ENCODE data around the gene FAM222A. TPM values are rescaled to one million over a fixed set of nuclear protein-coding genes. Genes with fewer than 3 reads are reported as not detected.

The FAM222A gene
- polyA plus RNA-seq, 2 of the 4 experiments (the other 2 are of a cell fraction), result 0.98 to 3.2 TPM

DNA sequence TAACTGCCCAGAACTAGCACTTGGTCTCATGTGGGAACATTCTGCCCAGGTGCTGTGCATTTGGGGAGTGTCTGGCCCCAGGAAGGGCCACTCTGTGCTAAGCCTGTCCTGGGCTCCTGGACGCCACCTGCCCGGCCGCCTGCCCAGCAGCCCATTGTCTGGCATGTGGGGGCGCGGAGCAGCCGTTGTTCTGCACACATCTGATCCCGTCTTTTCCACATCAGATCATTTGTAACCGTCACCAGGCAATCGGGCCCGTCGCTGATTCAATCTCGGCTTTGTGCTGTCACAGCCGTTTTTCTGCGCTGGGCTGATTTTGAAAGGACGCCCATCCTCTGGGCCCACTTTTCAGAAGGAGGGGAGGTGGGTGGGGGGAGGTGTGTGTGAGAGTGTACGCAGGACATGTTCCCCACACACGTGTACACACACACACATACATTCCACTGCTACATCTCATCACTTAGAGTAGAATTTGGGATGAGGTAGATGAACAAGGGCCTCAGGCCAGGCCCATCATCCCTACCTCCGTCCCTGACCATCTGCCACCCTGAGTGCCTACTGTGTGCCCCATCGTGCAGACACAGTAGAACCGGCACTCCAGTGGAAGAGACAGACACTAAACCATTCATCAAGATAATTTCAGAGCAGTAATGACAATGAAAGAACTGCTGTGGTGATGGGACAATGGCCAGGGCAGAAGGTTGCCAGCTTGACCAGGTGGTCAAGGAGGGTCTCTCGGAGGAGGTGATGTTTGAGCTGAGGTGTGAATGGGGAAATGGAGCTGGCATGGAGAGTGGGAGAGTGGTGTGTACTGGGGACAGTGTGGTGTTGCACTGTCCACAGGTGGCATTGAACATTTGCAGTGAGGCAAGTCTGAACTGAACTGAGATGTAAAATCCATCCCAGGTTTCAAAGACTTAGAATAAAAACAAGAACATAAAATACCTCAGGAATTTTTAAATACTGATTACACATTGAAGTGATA, 19.0 kb downstream of the FAM222A start:
- Histone ChIP-seq H3K4me3 (no peak overlapping the region), H3K27ac (no peak overlapping the region), H3K9me3 (no peaks in the 10 kb centered on the region), H3K4me1 (peaks cover 3% of the 10 kb centered on the region; the same call in 1 of the 3 replicates), H3K4me2 (no peak overlapping the region)
- ATAC-seq (no peak), FAIRE-seq (no peak), DNase-seq (ENCODE audit: low read depth in 1 of 2, low spot score in 1 of 2) (no peak)
- CTCF ChIA-PET, result interaction anchor here (0.9 to 1.4 kb wide), 3 partner anchors 13 to 136 kb away, joined by 4 to 5 read pairs (median 4); no protein-coding TSS in a partner anchor
- 67% methylated on average over 21 of the region's 21 CpGs for WGBS (ENCODE audit: missing lambda C conversion rate)
- no peak for TF ChIP-seq SREBF2 (IDR thresholded peaks at IDR 0.05)
- no peak for TF ChIP-seq HOXA7 (CRISPR knock-in tag; IDR thresholded peaks at IDR 0.05)
- TF ChIP-seq POLR2AphosphoS2 (conservative IDR thresholded peaks at IDR 0.05; ENCODE audit: low read length), result no peak
- no peak for TF ChIP-seq JUNB (IDR thresholded peaks at IDR 0.05)
- no peak for TF ChIP-seq EP300 (IDR thresholded peaks at IDR 0.05)
- TF ChIP-seq NR3C1 (IDR thresholded peaks at IDR 0.05), result no peak
- TF ChIP-seq, protein P1, sequence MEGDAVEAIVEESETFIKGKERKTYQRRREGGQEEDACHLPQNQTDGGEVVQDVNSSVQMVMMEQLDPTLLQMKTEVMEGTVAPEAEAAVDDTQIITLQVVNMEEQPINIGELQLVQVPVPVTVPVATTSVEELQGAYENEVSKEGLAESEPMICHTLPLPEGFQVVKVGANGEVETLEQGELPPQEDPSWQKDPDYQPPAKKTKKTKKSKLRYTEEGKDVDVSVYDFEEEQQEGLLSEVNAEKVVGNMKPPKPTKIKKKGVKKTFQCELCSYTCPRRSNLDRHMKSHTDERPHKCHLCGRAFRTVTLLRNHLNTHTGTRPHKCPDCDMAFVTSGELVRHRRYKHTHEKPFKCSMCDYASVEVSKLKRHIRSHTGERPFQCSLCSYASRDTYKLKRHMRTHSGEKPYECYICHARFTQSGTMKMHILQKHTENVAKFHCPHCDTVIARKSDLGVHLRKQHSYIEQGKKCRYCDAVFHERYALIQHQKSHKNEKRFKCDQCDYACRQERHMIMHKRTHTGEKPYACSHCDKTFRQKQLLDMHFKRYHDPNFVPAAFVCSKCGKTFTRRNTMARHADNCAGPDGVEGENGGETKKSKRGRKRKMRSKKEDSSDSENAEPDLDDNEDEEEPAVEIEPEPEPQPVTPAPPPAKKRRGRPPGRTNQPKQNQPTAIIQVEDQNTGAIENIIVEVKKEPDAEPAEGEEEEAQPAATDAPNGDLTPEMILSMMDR (IDR thresholded peaks at IDR 0.05), result no peak
- TF ChIP-seq HEYL (CRISPR knock-in tag; IDR thresholded peaks at IDR 0.05), result no peak
- TF ChIP-seq TFCP2L1 (CRISPR knock-in tag; IDR thresholded peaks at IDR 0.05), result no peak
- POLR2A ChIA-PET, result no interaction called here

DNA sequence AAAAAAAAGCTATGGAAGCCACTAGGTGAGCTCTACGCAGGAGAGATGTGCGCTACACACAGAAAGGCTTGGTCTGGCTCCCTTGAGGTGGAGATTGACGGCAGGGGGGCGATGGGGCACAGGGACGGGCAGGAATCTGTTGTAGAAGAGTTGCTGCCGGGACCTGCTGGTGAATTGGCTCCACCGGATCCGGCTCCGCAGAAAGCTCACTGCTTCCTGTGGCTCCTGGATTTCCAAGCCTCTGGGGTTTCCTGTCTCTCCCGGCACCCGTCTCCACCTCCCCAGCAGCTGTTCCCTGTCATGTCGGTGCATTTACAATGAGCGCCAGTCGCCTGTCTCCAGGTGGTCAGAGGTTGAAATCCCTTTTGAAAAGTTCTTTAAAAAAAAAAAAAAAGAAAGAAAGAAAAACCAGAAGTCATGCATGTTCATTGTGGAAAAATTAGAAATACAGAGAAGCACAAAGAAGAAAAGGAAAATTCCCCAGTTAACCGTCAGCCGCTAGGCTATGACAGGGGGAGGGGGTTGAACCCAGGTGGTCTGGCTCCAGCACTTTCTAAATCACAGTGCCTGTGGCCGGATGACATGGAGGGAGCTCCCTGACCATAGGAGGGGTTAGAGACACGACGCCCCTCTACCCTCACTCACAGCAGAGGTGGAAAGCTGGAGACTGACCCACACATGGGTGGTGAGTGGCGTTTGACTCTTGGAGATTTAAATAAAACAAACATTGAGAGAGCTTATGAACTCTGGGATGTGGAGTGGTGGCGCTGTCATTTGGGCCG, 20.8 kb downstream of the FAM222A start:
- ChIA-PET POLR2A (no interaction called here), CTCF (interaction anchor here (0.6 to 2.0 kb wide), 8 partner anchors 15 to 217 kb away, joined by 3 to 8 read pairs (median 3); no protein-coding TSS in a partner anchor)
- TF ChIP-seq RARB (CRISPR knock-in tag; IDR thresholded peaks at IDR 0.05) (no peak), CHD2 (IDR thresholded peaks at IDR 0.05; ENCODE audit: low read length, partially characterized antibody) (no peak), RNF2 (IDR thresholded peaks at IDR 0.05; ENCODE audit: borderline replicate concordance, low read depth) (no peak), RCOR1 (IDR thresholded peaks at IDR 0.05; ENCODE audit: low read depth, low read length) (no peak), SREBF2 (IDR thresholded peaks at IDR 0.05) (no peak), SMC3 (IDR thresholded peaks at IDR 0.05) (no peak), KDM5A (IDR thresholded peaks at IDR 0.05) (no peak), EHF (CRISPR knock-in tag; IDR thresholded peaks at IDR 0.05) (no peak)
- TF ChIP-seq, protein P2, sequence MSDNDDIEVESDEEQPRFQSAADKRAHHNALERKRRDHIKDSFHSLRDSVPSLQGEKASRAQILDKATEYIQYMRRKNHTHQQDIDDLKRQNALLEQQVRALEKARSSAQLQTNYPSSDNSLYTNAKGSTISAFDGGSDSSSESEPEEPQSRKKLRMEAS (IDR thresholded peaks at IDR 0.05), result no peak
- TF ChIP-seq, protein P1 (IDR thresholded peaks at IDR 0.05), result no peak
- peaks cover 8% of the 10 kb centered on the region; the same call in 1 of the 3 replicates for H3K4me1 ChIP-seq
- H3K9me3 ChIP-seq, result no peaks in the 10 kb centered on the region
- H3K4me2 ChIP-seq, result no peak overlapping the region
- WGBS (ENCODE audit: missing lambda C conversion rate), result 71% methylated on average over 22 of the region's 22 CpGs
- FAIRE-seq (no peak), ATAC-seq (no peak), DNase-seq (ENCODE audit: low read depth in 1 of 2, low spot score in 1 of 2) (no peak)
- no peak overlapping the region for H3K27ac ChIP-seq
- no peak overlapping the region for H3K4me3 ChIP-seq

Measured in A549 (cell line).